ENCODE results near the gene XPO6.
"Not testable (repeated sequence)": the region's sequence is repeated elsewhere in the genome, so short reads cannot be mapped to it uniquely, and the experiment has no call there.

The XPO6 gene

GRCh38 chr16:28254158-28254557, 42.4 kb upstream of the XPO6 start:
- H3K27me3 ChIP-seq (ENCODE audit: insufficient read depth, low read depth) = no peaks in the 10 kb centered on the region
- TF ChIP-seq CTCF (conservative IDR thresholded peaks at IDR 0.05; ENCODE audit: low read depth, low read length) = no peak

GRCh38 chr16:28250999-28251398, 39.2 kb upstream of the XPO6 start:
- H3K4me1 ChIP-seq (ENCODE audit: low read depth, poor library complexity, severe bottlenecking) = no peaks in the 10 kb centered on the region
- H3K27ac ChIP-seq = no peak overlapping the region
- H4K20me1 ChIP-seq (ENCODE audit: insufficient read depth) = no peaks in the 10 kb centered on the region
- no peak for TF ChIP-seq CTCF (conservative IDR thresholded peaks at IDR 0.05; ENCODE audit: low read depth, low read length)
- H3K4me2 ChIP-seq = no peak overlapping the region
- H3K79me2 ChIP-seq (ENCODE audit: insufficient read depth, low read depth) = no peaks in the 10 kb centered on the region
- H2AFZ ChIP-seq (ENCODE audit: low read depth) = no peak overlapping the region
- no peaks in the 10 kb centered on the region for H3K36me3 ChIP-seq (ENCODE audit: insufficient read depth)
- no peak overlapping the region for H3K9ac ChIP-seq
- H3K27me3 ChIP-seq (ENCODE audit: insufficient read depth, low read depth) = no peaks in the 10 kb centered on the region
- no peak overlapping the region for H3K4me3 ChIP-seq (IDR thresholded peaks at IDR 0.05; ENCODE audit: insufficient read depth, low read depth, low read length)

More at GRCh38 chr16:28254158-28254557, 42.4 kb upstream of the XPO6 start:
- H3K4me2 ChIP-seq = no peak overlapping the region
- no peaks in the 10 kb centered on the region for H4K20me1 ChIP-seq (ENCODE audit: insufficient read depth)
- H3K27ac ChIP-seq = no peak overlapping the region
- H3K4me3 ChIP-seq (IDR thresholded peaks at IDR 0.05; ENCODE audit: insufficient read depth, low read depth, low read length) = no peak overlapping the region
- no peaks in the 10 kb centered on the region for H3K36me3 ChIP-seq (ENCODE audit: insufficient read depth)
- no peak overlapping the region for H3K9ac ChIP-seq
- H2AFZ ChIP-seq (ENCODE audit: low read depth) = no peak overlapping the region
- H3K4me1 ChIP-seq (ENCODE audit: low read depth, poor library complexity, severe bottlenecking) = no peaks in the 10 kb centered on the region
- H3K79me2 ChIP-seq (ENCODE audit: insufficient read depth, low read depth) = no peaks in the 10 kb centered on the region

GRCh38 chr16:28249483-28249882, 37.7 kb upstream of the XPO6 start:
- not testable (repeated sequence) for H3K79me2 ChIP-seq (ENCODE audit: insufficient read depth, low read depth)

GRCh38 chr16:28241924-28242323, 30.2 kb upstream of the XPO6 start:
- Histone ChIP-seq H3K36me3 (ENCODE audit: insufficient read depth) (no peaks in the 10 kb centered on the region), H2AFZ (ENCODE audit: low read depth) (no peak overlapping the region), H4K20me1 (ENCODE audit: insufficient read depth) (no peaks in the 10 kb centered on the region), H3K79me2 (ENCODE audit: insufficient read depth, low read depth) (no peaks in the 10 kb centered on the region), H3K4me3 (IDR thresholded peaks at IDR 0.05; ENCODE audit: insufficient read depth, low read depth, low read length) (no peak overlapping the region), H3K4me2 (no peak overlapping the region), H3K9ac (no peak overlapping the region), H3K27me3 (ENCODE audit: insufficient read depth, low read depth) (no peaks in the 10 kb centered on the region), H3K4me1 (ENCODE audit: low read depth, poor library complexity, severe bottlenecking) (no peaks in the 10 kb centered on the region), H3K27ac (no peak overlapping the region)
- no peak for TF ChIP-seq CTCF (conservative IDR thresholded peaks at IDR 0.05; ENCODE audit: low read depth, low read length)

More at GRCh38 chr16:28249483-28249882, 37.7 kb upstream of the XPO6 start:
- H4K20me1 ChIP-seq (ENCODE audit: insufficient read depth); H3K9ac ChIP-seq; H3K4me1 ChIP-seq (ENCODE audit: low read depth, poor library complexity, severe bottlenecking); H3K36me3 ChIP-seq (ENCODE audit: insufficient read depth); H2AFZ ChIP-seq (ENCODE audit: low read depth); H3K27me3 ChIP-seq (ENCODE audit: insufficient read depth, low read depth); H3K27ac ChIP-seq; H3K4me3 ChIP-seq (IDR thresholded peaks at IDR 0.05; ENCODE audit: insufficient read depth, low read depth, low read length); H3K4me2 ChIP-seq: not testable (repeated sequence)

GRCh38 chr16:28237754-28238357, 26.1 kb upstream of the XPO6 start:
- H3K36me3 ChIP-seq (ENCODE audit: insufficient read depth) = no peaks in the 10 kb centered on the region
- no peaks in the 10 kb centered on the region for H3K27me3 ChIP-seq (ENCODE audit: insufficient read depth, low read depth)
- H3K9ac ChIP-seq = no peak overlapping the region
- no peaks in the 10 kb centered on the region for H4K20me1 ChIP-seq (ENCODE audit: insufficient read depth)
- H2AFZ ChIP-seq (ENCODE audit: low read depth) = no peak overlapping the region
- no peak overlapping the region for H3K4me2 ChIP-seq
- H3K79me2 ChIP-seq (ENCODE audit: insufficient read depth, low read depth) = no peaks in the 10 kb centered on the region
- H3K4me1 ChIP-seq (ENCODE audit: low read depth, poor library complexity, severe bottlenecking) = no peaks in the 10 kb centered on the region
- no peak overlapping the region for H3K27ac ChIP-seq
- H3K4me3 ChIP-seq (IDR thresholded peaks at IDR 0.05; ENCODE audit: insufficient read depth, low read depth, low read length) = no peak overlapping the region
- no peak for TF ChIP-seq CTCF (conservative IDR thresholded peaks at IDR 0.05; ENCODE audit: low read depth, low read length)
